IPS-15b (cell line): ENCODE results near the gene ADAM8.

Experiments
- H3K27me3 ChIP-seq: one replicate; pipeline ENCODE4 v1.6.1; 2013; ENCODE audit warnings: low read length; ENCODE audit not compliant: control insufficient read depth, insufficient read depth
- H3K36me3 ChIP-seq: one replicate; pipeline ENCODE4 v1.6.1; 2013; ENCODE audit warnings: low read length; ENCODE audit not compliant: control insufficient read depth, insufficient read depth
- H3K4me1 ChIP-seq: one replicate; pipeline ENCODE4 v1.6.1; 2013; ENCODE audit warnings: mild to moderate bottlenecking, low read length; ENCODE audit not compliant: control insufficient read depth, insufficient read depth
- H3K4me3 ChIP-seq: one replicate; pipeline ENCODE4 v1.5.1; 2013; ENCODE audit warnings: low read depth, low read length
- H3K9ac ChIP-seq: one replicate; pipeline ENCODE4 v1.6.1; 2013; ENCODE audit warnings: low read depth, mild to moderate bottlenecking, low read length
- H3K9me3 ChIP-seq: one replicate; pipeline ENCODE4 v1.6.1; 2013; ENCODE audit warnings: mild to moderate bottlenecking, low read length; ENCODE audit not compliant: control insufficient read depth, insufficient read depth

ADAM8 gene

GRCh38 chr10:133306941-133307379 is 30.3 kb upstream of the ADAM8 start:
- no peak overlapping the region for H3K4me3 ChIP-seq
- H3K27me3 ChIP-seq = no peaks in the 10 kb centered on the region
- H3K36me3 ChIP-seq = peaks cover 9% of the 10 kb centered on the region

GRCh38 chr10:133306097-133306476 is 29.4 kb upstream of the ADAM8 start:
- Histone ChIP-seq H3K9me3 (no peaks in the 10 kb centered on the region), H3K4me3 (no peak overlapping the region), H3K9ac (no peak overlapping the region), H3K36me3 (peaks cover 11% of the 10 kb centered on the region), H3K27me3 (no peaks in the 10 kb centered on the region), H3K4me1 (peaks cover 7% of the 10 kb centered on the region)

More at GRCh38 chr10:133306941-133307379, 30.3 kb upstream of the ADAM8 start:
- H3K4me1 ChIP-seq = peaks cover 7% of the 10 kb centered on the region
- H3K9me3 ChIP-seq = no peaks in the 10 kb centered on the region
- no peak overlapping the region for H3K9ac ChIP-seq

- H3K4me3 ChIP-seq = no peak overlapping the region
- no peaks in the 10 kb centered on the region for H3K9me3 ChIP-seq
- peaks cover 7% of the 10 kb centered on the region for H3K4me1 ChIP-seq
- peaks cover 18% of the 10 kb centered on the region for H3K36me3 ChIP-seq
- no peak overlapping the region for H3K9ac ChIP-seq
- H3K27me3 ChIP-seq = no peaks in the 10 kb centered on the region
Observed at GRCh38 chr10:133303206-133303605, 26.5 kb upstream of the ADAM8 start.

GRCh38 chr10:133302230-133302629 is 25.6 kb upstream of the ADAM8 start:
- peaks cover under 1% of the 10 kb centered on the region for H3K4me1 ChIP-seq
- peaks cover 21% of the 10 kb centered on the region for H3K36me3 ChIP-seq
- H3K27me3 ChIP-seq = no peaks in the 10 kb centered on the region
- no peaks in the 10 kb centered on the region for H3K9me3 ChIP-seq
- H3K4me3 ChIP-seq = no peak overlapping the region
- H3K9ac ChIP-seq = no peak overlapping the region

- H3K4me3 ChIP-seq = no peak overlapping the region
- peaks cover 32% of the 10 kb centered on the region for H3K36me3 ChIP-seq
- H3K9ac ChIP-seq = no peak overlapping the region
- H3K27me3 ChIP-seq = no peaks in the 10 kb centered on the region
- H3K4me1 ChIP-seq = no peaks in the 10 kb centered on the region
- no peaks in the 10 kb centered on the region for H3K9me3 ChIP-seq
Observed at GRCh38 chr10:133299738-133300137, 23.1 kb upstream of the ADAM8 start.

GRCh38 chr10:133299224-133299623 is 22.6 kb upstream of the ADAM8 start:
- H3K4me3 ChIP-seq = no peak overlapping the region
- H3K27me3 ChIP-seq = no peaks in the 10 kb centered on the region
- H3K36me3 ChIP-seq = peaks cover 34% of the 10 kb centered on the region
- no peak overlapping the region for H3K9ac ChIP-seq
- no peaks in the 10 kb centered on the region for H3K4me1 ChIP-seq
- H3K9me3 ChIP-seq = no peaks in the 10 kb centered on the region

- Histone ChIP-seq H3K9ac (no peak overlapping the region), H3K36me3 (peaks cover 40% of the 10 kb centered on the region), H3K27me3 (no peaks in the 10 kb centered on the region), H3K9me3 (no peaks in the 10 kb centered on the region), H3K4me1 (no peaks in the 10 kb centered on the region), H3K4me3 (no peak overlapping the region)
Observed at GRCh38 chr10:133298466-133298865, 21.8 kb upstream of the ADAM8 start.

- H3K9me3 ChIP-seq = no peaks in the 10 kb centered on the region
- no peaks in the 10 kb centered on the region for H3K4me1 ChIP-seq
- peaks cover 49% of the 10 kb centered on the region for H3K36me3 ChIP-seq
- no peak overlapping the region for H3K9ac ChIP-seq
- H3K27me3 ChIP-seq = no peaks in the 10 kb centered on the region
- H3K4me3 ChIP-seq = no peak overlapping the region
Observed at GRCh38 chr10:133297504-133297903, 20.8 kb upstream of the ADAM8 start.

- Histone ChIP-seq H3K4me3 (no peak overlapping the region), H3K4me1 (no peaks in the 10 kb centered on the region), H3K9ac (no peak overlapping the region), H3K27me3 (no peaks in the 10 kb centered on the region), H3K9me3 (no peaks in the 10 kb centered on the region), H3K36me3 (peaks cover 50% of the 10 kb centered on the region)
Observed at GRCh38 chr10:133295426-133296320, 19.0 kb upstream of the ADAM8 start.

GRCh38 chr10:133294189-133294588 is 17.5 kb upstream of the ADAM8 start:
- no peaks in the 10 kb centered on the region for H3K4me1 ChIP-seq
- H3K9ac ChIP-seq = no peak overlapping the region
- H3K36me3 ChIP-seq = peaks cover 47% of the 10 kb centered on the region
- no peak overlapping the region for H3K4me3 ChIP-seq
- no peaks in the 10 kb centered on the region for H3K27me3 ChIP-seq
- H3K9me3 ChIP-seq = no peaks in the 10 kb centered on the region

GRCh38 chr10:133293810-133294119 is 17.1 kb upstream of the ADAM8 start:
- Histone ChIP-seq H3K4me1 (no peaks in the 10 kb centered on the region), H3K4me3 (no peak overlapping the region), H3K9me3 (no peaks in the 10 kb centered on the region), H3K36me3 (peaks cover 52% of the 10 kb centered on the region), H3K9ac (no peak overlapping the region), H3K27me3 (no peaks in the 10 kb centered on the region)
